HEK293T (cell line): Measurements from ENCODE around the gene TBC1D22A.

Experiments used
- ARNT ChIP-seq: fragments of 450-650 bp; IDR thresholded peaks from 2 replicates; pipeline ENCODE4 v1.6.1; 2017; ENCODE audit warnings: mild to moderate bottlenecking
- BHLHE40 ChIP-seq: fragments of 450-650 bp; IDR thresholded peaks from 2 replicates; pipeline ENCODE4 v1.6.1; 2016; ENCODE audit warnings: mild to moderate bottlenecking, moderate library complexity, borderline replicate concordance
- ELF4 ChIP-seq: fragments of 450-650 bp; IDR thresholded peaks from 2 replicates; pipeline ENCODE4 v1.6.1; 2017; ENCODE audit warnings: antibody characterized with exemption
- FOXA1 ChIP-seq: fragments of 450-650 bp; IDR thresholded peaks from 2 replicates; pipeline ENCODE4 v1.6.1; 2016; ENCODE audit warnings: mild to moderate bottlenecking
- FOXK2 ChIP-seq: fragments of 450-650 bp; IDR thresholded peaks from 2 replicates; pipeline ENCODE4 v1.6.1; 2016; ENCODE audit warnings: mild to moderate bottlenecking
- FOXM1 ChIP-seq: fragments of 450-650 bp; IDR thresholded peaks from 2 replicates; pipeline ENCODE4 v1.6.1; 2017; ENCODE audit warnings: mild to moderate bottlenecking, borderline replicate concordance
- HDGF ChIP-seq: fragments of 450-650 bp; IDR thresholded peaks from 2 replicates; pipeline ENCODE4 v1.6.1; 2017; ENCODE audit warnings: antibody characterized with exemption, borderline replicate concordance
- LEF1 ChIP-seq: fragments of 450-650 bp; IDR thresholded peaks from 2 replicates; pipeline ENCODE4 v1.6.1; 2017; ENCODE audit warnings: mild to moderate bottlenecking, borderline replicate concordance
- NFRKB ChIP-seq: fragments of 450-650 bp; IDR thresholded peaks from 2 replicates; pipeline ENCODE4 v1.6.1; 2016; ENCODE audit warnings: mild to moderate bottlenecking, moderate library complexity
- SP1 ChIP-seq: fragments of 450-650 bp; IDR thresholded peaks from 2 replicates; pipeline ENCODE4 v1.6.1; 2017
- SUZ12 ChIP-seq: fragments of 450-650 bp; IDR thresholded peaks from 2 replicates; pipeline ENCODE4 v1.6.1; 2016; ENCODE audit warnings: mild to moderate bottlenecking
- ZNF384 ChIP-seq: fragments of 450-650 bp; IDR thresholded peaks from 2 replicates; pipeline ENCODE4 v1.6.1; 2016

GRCh38 chr22:47105085-47105484, 342.6 kb downstream of the TBC1D22A start:
- TF ChIP-seq BHLHE40 (no peak), NFRKB (no peak), SP1 (no peak), ELF4 (no peak), ZNF384 (no peak), SUZ12 (no peak), ARNT (no peak), FOXA1 (no peak), LEF1 (no peak), FOXK2 (no peak), FOXM1 (no peak), HDGF (no peak)
